Stimulated activated CD4-positive, alpha-beta T cell treated with anti-CD3 and anti-CD28 coated beads, Interleukin-2, amount 100 ng/mL, for 48 hours (primary cell): ENCODE measurements around the gene BANP.
"Not testable (repeated sequence)": the region's sequence is repeated elsewhere in the genome, so short reads cannot be mapped to it uniquely, and the experiment has no call there.

Experiments
- DNase-seq, 2 donors: peaks; one replicate each; pipeline ENCODE4 v3.0.0-alpha.2; 2020

BANP gene

DNA sequence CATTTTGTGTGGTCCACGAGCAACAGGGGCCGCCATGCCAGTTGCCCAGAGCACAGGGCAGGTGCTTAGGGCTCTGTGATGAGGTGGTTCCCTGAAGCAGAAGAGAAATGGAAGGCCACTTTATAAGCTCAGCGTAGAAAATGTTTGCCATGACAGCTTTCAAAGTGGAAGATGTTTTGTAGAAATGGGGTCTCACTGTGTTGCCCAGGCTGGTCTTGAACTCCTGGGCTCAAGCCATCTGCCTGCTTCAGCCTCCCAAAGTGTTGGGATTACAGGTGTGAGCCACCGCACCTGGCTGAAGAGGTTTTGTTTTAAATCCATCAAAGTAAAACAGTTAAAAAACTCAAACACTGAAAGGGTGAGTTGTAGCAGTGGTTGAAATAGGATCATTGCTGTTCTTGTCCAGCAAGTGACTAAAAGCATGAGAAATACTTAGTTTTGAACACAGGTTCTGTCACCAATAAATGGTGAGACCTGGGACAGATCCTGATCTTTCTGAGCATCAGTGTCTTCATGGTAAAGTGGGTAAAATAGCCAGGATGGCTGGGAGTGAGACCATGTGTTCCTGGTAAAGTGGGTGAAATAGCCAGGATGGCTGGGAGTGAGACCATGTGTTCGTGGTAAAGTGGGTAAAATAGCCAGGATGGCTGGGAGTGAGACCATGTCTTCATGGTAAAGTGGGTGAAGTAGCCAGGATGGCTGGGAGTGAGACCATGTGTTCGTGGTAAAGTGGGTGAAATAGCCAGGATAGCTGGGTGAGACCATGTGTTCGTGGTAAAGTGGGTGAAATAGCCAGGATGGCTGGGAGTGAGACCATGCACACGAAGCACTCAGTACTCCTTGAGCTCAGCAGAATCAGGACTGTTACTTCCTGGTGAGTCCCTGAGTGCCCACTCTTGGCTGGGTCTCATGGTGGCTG is 46.0 kb downstream of the BANP start:
- DNase-seq = no peak

DNA sequence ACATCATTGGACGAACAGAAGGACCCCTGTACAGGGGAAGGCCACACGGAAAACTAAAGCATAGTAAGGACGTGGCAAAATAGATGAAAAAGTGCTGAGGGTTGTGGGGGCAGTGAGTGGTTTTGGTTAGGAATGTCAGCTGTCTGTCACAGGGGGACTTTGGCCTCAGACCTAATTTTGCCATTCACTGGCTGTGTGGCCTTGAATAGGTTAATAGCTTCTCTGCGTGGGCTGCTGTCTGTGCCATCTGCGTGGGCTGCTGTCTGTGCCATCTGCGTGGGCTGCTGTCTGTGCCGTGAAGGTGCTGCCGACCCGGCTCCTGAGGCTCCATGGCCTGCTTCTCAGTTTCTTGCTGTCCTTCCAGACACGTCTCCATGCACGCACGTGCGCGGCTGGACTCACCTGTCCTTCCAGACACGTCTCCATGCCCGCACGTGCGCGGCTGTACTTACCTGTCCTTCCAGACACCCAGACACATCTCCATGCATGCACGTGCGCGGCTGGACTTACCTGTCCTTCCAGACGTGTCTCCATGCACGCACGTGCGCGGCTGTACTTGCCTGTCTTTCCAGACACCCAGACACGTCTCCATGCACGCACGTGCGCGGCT is 47.1 kb downstream of the BANP start:
- DNase-seq = not testable (repeated sequence)

DNA sequence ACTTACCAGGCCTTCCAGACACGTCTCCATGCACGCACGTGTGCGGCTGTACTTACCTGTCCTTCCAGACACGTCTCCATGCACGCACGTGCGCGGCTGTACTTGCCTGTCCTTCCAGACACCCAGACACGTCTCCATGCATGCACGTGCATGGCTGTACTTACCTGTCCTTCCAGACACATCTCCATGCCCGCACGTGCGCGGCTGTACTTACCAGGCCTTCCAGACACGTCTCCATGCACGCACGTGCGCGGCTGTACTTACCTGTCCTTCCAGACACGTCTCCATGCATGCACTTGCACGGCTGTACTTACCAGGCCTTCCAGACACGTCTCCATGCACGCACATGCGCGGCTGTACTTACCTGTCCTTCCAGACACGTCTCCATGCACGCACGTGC is 47.8 kb downstream of the BANP start:
- DNase-seq = not testable (repeated sequence)

DNA sequence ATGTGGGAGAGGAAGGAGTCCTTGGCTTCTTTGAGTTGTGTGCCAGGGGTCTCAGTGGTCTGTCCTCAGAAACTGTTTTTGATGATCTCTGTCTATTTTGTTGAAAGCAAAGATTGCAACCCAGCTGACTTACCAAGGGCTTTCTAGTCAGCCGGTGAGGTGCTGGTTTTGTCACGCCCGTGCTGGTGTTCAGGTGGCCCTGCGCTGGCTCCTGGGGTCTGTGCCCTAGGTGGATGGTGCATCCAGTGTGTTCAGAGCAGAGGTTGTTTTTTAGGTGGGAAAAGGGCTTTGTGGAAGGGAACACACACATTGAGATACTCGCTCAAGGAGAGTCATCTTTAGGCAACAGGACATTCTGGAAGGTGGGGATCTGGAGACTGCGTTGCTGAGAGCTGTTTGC is 51.0 kb downstream of the BANP start:
- no peak for DNase-seq

DNA sequence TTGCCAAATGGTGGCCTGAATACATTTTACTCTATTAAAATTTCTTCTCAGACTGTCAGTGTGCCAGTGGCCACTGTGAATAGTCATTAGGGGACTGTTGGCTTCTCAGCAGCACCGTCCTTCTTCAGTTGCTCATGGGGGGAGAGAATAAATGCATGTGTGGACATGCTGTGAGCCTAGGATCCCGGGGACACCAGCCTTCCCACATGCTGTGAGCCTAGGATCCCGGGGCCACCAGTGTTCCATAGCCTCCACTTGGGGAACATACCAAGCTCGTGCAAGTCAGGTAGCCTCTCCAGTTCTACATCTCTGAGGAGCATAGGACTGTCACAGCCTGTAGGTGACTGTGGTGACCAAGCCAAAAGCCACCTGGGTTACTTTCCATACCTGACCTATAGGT is 51.5 kb downstream of the BANP start:
- DNase-seq = no peak

DNA sequence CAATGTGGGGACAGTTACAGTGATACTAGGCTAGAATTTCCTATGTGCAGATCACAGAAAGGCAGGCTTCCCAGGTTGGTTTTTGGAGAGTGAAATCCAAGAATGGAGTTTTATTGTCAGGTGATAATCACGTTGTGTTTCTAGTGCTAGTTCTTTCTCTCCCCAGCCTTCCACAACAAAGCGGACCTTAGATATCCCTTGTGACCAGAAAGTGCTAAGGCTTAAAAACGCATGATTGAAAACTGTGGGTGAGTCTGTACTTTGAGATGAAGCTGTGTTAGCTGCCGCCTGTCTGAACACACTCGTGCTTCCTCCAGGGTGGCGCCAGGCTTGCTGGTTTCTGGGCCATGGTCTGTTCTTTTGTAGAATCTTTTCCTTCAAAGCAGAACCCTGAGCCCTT is 52.1 kb downstream of the BANP start:
- DNase-seq = no peak

DNA sequence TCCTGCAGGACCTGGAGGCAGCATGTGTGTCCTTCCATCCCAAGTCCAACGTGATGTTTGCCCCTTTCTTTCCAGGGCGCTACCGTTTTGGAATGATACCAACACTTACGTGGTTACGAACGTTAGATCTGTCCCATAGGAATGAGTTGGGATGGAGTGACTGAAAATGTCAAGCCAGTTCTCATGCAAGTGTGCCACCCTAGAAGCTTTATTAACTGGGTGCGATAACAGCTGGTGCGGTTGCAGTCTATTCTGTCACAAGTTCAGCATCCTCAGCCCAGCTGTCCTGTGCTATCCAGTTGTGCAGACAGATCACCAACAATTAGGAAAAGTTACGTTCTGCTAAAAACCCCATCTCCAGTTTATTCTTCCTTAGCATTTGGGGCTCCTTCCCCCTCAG is 52.5 kb downstream of the BANP start:
- no peak for DNase-seq

DNA sequence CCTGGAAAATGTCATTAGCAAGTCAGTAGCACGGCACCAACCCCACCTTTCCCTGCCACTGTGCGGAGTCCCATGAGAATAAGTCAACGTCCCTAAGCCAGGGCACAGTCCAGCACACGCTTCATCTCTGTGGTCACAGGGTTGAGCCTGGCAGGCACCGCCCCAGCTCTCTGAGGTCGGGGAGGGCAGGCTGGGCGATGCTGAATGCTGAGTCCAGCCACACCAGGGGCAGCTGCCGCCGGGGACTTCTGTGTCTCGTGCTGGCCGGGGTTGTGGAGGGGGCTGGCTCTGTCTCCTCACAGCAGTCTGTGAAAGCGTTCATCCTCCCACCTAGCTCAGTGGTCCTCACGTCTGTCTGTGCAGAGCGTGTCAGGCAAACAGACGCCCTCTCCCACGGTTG is 53.2 kb downstream of the BANP start:
- DNase-seq = no peak

DNA sequence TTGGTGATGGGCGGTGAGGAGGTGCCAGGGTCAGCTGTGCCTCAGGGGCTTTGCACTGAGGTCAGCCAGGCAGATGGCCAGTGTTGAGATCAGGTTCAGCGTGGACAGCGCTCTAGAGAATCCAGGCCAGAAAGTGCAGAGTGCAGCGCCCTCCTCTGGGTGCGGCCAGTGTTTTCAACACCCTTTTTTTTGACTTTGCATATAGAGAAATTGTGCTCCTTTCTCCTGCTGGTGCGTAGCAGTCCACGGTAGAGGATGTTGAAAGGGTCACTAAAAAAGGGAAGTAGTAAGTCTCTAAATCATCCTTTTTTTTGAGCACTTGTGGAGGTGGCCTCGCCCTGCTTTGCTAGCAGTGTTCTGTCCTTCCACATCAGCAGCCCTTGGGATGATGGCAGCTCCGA is 53.9 kb downstream of the BANP start:
- DNase-seq = no peak

DNA sequence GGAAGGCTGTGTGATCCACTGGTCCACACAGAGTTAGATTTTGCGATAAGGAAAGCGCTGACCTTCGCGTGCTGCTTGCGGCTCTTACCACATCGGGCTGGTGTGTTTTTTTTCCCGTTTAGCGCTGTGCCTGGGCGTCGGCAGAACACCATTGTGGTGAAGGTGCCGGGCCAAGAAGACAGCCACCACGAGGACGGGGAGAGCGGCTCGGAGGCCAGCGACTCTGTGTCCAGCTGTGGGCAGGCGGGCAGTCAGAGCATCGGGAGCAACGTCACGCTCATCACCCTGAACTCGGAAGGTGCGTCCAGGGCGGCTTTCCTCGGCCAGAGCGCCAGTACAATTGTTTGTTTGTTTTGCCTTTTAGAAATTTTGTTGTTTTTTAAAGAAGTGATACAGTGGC is 54.7 kb downstream of the BANP start:
- DNase-seq = no peak

DNA sequence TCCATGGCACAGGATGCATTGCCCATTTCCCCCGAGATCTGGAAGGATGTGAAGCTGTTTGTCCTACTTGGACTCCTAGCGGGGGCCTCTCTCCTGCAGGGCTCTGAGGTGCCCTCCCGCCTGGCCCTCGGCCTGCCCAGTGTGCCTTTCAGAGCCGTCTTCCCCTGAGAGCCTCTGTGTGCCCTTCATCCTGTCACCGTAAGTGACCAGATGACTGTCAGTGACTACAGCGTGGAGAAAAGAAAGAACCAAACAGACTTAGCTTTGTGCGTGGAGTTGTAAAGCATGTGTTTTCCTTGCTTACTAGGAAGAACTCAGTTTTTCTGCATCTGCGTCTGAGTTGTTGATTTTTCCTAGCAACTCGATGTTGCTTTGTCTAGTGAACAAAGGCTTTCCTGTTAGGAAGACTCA is 56.1 kb downstream of the BANP start:
- DNase-seq = no peak

DNA sequence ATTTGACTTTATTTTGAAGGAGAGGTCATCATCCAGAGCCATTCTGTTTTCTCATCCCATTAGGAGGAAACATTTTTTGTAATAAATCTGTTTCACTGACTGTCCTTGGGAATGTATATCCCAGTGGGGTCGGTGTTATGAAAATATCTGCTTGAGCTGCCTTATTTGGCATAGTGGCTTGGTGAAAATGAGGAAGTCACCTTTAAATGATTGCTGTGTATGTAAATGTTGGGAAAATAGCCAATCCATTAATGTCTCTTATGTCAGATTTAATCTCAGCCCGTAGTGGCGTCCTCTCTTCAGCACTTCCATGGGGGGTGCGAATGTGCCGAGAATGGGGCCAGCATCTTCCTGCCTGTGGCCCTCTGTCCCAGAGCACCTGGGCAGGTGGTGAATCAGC is 57.6 kb downstream of the BANP start:
- DNase-seq = no peak

DNA sequence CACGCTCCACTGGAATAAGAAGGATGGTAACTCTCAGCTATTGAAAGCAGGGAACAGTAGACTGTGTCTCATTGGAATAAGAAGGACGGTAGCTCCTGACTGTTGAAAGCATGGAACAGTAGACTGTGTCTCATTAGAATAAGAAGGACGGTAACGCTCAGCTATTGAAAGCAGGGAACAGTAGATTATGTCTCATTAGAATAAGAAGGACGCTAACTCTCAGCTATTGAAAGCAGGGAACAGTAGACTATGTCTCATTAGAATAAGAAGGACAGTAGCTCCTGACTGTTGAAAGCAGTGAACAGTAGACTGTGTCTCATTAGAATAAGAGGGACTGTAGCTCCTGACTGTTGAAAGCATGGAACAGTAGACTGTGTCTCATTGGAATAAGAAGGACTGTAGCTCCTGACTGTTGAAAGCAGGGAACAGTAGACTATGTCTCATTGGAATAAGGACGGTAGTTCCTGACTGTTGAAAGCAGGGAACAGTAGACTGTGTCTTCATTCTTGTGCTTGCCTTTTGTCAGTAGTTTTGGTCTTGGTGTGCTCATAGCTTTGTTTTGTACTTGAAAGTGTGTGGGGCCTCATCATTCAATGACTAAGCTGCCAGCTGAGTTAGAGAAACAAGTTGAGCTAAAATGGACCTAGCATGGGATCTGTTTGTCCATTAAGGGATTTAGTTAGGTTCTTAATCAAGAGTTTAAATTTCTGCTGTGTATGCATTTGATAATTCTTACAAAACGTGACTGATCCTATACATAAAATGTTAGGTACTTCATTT is 58.5 kb downstream of the BANP start:
- no peak for DNase-seq

DNA sequence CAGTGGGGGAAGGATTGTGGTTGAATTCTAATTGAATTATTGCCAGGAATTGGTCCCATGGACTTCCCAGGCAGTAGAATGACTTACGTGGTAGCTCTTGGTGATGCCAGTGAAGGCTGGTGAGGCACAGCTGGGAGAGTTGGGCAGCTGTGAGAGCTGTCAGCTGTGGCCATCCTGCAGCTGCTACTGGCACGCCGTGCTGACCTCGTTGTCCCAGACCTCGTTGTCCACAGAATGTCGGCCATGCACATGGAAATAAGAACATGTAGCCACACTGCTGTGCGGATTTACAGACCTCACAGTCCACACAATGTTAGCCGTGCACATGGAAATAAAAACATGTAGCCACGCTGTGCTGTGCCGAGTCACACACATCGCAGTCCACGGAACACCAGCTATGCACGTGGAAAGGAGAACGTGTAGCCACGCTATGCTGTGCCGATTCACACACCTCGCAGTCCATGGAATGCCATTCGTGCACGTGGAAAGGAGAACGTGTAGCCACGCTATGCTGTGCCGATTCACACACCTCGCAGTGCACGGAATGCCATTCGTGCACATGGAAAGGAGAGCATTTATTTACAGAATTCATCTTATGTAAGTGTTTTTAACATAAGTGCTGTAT is 59.2 kb downstream of the BANP start:
- no peak for DNase-seq

DNA sequence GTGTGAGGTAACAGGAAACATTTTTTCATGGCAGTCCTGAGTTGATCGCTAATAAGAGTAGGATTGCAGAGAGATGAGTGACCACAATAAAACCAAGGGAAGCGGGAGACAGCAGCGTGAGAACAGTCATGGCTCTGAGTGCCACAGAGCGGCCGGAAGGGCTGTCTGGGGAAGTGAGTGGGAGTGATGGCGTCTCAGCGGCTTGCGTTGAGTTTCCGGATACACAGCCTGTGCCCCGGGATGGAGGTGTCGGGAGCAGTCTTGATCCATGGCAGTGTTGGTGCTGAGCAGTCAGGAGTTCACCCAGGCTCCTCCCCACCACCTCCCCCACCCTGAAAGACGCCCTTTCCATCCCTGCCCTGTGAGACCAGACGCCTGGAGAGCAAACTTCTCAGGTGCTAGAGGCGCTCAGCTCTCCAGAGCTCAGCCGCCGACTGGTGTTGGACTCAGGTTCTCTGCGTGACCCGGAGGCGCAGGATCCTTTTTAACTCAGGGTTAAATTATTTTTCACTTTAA is 59.8 kb downstream of the BANP start:
- no peak for DNase-seq

DNA sequence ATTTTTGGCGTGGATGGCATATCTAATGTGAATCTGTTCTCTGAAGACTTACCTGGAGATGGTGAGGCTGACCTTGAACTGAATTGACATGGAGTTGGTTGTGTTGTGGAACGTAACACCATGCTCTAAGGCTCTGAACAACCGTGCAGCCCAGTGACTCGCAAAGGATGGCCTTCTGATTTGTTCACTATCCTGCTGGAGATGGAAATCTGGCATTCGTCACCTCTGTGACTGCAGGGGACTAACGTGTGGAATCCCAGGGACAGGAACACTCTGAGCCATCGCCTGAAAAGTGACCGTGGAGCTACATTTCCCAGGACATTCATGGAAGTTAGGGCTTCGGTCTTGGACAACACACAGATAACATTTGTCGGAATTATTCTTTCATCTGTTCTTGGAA is 61.1 kb downstream of the BANP start:
- DNase-seq = no peak

DNA sequence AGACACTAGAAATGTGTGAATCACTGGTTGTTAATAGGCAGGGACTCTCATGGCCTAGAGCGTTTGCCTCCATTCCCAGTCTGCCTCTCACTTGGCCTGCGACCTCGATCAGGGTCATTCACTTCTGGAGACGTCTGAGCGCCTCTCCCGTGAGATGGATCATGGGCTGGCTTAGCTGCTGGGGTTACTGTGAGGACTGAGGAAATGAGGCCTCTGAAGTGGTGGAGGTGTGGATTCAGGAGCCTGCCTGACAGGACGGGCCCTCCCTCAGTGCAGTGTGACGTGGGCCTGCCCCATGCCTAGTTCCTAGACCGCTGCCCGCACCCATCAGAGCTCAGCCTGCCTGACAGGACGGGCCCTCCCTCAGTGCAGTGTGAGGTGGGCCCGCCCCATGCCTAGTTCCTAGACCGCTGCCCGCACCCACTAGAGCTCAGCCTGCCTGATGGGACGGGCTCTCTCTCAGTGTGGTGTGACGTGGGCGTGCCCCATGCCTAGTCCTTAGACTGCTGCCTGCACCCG is 61.9 kb downstream of the BANP start:
- no peak for DNase-seq

DNA sequence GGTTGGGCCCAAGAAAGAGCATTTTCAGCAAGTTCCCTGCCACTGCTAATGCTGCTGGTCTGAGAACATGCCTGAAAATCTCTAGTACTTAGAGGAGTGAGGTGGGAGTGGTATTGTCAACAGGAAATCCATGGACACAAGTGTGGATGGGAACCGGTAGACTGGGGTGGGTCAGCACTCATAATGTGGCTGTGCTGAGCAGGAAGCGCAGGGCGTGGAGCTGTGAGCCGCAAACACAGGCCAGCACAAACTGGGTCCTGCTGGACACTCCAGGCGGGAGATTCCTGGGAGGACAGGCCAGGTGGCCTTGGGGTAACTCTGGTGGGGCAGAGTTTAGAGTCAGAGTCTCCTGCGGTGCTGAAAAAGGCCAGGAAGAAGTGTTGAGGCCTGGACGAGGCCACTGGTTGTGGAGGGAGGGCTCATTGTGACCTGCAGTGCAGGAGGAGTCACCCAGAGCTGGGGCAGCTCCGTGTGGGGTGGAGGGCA is 62.6 kb downstream of the BANP start:
- DNase-seq = no peak

DNA sequence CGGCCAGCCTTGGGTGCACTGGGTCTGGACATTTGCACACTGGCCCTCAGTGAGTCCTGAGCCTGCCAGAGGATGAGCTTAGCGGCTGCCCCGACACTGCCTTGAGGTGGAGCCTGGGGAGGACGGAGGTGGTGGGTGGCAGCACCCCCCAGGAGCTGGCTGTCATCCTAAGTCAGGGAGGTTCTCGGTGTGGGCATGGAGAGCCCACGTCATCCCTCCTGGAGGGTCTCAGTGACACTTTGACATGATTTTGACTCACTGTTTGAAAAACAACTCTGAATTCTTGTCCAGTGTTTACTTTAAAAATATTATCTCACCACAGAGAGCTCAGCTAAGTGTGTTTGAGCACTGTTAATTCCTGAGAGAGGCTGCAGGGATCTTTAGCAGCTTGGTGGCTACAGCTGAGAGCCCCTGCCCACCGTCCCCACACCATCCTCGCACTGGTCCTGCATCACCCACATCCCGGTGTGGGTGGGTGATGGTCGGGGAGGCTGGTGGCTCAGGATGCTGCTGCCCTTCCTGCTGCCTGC is 63.1 kb downstream of the BANP start:
- DNase-seq = no peak

DNA sequence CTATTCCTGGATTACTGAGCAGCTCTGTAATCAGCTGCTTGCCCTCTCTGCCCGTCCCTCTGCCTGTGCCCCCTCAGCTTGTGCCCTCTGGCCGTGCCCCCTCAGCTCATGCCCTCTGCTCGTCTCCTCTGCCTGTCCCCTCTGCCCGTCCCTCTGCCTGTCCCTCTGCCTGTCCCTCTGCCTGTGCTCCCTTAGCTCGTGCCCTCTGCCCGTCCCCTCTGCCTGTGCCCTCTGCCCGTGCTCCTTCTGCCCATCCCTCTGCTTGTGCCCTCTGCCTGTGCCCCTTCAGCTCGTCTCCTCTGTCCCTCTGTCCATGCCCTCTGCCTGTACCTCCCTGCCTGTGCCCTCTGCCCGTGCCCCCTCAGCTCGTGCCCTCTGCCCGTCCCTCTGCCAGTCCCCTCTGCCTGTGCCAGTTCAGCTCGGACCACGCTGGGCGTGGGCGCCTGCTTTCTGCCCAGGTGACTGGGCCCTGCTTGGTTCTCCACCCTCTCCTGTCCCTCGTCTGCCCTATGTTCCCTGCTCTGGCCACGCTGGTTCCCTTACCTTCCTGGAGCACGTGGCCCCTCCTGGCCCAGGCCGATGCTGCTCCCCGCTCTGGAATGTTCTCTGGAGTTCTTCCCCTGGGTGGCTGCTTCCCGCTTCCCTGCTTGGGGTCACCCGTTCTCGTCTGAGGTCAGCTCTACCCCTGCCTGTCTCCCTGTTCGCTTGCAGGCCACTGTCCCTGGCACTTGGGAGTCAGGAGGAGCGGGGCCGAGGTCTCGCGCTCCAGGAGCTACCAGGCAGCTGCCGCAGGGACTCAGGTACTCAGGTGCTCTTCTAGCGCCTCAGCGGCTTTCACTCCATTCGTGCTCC is 63.9 kb downstream of the BANP start:
- no peak for DNase-seq

DNA sequence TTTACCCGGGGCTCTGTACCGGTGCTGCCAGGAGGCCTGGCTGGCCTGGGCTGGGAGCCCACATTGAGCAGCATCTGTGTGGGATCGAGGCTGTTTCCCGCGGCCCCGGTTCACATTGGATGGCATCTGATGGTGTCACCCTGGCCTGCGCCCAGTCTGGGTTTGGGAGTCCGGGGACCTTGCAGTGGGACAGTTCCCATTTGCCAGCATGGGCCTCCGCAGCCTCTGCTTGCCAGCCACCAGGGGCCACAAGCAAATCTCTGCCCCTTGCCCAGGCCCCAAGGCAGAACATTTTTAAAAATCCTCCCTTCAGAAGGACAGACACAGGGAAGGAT is 64.5 kb downstream of the BANP start:
- no peak for DNase-seq

DNA sequence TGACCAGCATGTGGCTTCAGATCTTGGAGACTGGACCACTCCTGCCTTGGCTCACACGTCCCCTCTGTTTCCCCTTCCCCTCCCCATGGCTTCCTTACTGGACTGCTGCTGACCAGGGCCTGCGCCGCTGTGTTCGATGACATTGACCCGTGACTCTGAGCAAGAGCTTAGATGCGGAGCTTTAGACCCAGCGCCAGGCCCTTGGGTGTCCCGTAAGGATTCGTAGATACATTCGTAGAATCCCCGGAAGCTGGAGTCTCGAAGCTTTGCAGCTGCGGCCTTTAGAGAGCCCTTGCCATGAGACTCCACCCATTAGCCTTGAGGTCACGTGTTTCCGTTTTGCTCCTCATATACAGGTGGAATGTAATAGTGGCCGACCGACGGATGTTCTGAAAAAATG is 65.2 kb downstream of the BANP start:
- DNase-seq = not testable (repeated sequence)
